HG02798 (cell line): ENCODE results near the gene ITGA3.
"Not testable (repeated sequence)": the region's sequence is repeated elsewhere in the genome, so short reads cannot be mapped to it uniquely, and the experiment has no call there.

ENCODE experiments used
- ATAC-seq: cut with Tn5 transposase; IDR thresholded peaks from one replicate; pipeline ENCODE4 v1.9.1; 2021; ENCODE audit warnings: mild to moderate bottlenecking; ENCODE audit not compliant: unreplicated experiment, poor library complexity

The ITGA3 gene

DNA sequence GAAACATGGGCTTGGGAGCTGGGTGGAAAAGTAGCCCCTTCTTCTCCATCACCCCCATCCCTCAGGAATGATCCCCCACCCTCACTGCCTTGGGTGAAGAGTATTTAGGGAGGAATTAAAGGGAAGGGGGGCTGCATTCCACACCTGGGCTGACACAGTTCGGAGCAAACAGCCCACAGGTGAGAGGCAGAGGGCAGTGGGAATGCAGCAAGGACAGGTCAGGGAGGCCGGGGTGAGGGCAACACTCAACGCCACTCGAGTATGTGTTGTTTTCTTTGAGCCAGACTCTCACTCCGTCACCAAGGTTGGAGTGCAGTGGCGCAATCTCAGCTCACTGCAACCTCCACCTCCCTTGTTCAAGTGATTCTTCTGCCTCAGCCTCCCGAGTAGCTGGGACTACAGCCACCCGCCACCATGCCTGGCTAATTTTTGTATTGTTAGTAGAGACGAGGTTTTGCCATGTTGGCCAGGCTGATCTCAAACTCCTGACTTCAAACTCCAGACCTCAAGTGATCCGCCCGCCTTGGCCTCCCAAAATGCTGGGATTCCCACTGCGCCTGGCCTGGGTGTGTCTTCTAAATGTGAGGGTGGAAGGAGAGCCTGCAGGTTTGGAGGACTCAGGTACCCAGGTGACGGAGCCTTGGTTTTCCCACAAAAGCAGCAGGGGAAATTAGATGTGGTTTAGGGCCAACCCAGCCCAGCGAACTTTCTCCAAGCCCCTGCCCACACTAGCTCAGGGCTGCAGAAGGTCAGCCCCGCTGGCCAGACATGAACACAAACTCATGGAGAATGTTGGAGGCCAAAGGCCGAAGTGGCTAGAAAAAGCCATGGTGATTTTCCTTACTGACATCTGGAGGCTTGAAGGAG lies 21.2 kb upstream of the ITGA3 start:
- no peak for ATAC-seq

DNA sequence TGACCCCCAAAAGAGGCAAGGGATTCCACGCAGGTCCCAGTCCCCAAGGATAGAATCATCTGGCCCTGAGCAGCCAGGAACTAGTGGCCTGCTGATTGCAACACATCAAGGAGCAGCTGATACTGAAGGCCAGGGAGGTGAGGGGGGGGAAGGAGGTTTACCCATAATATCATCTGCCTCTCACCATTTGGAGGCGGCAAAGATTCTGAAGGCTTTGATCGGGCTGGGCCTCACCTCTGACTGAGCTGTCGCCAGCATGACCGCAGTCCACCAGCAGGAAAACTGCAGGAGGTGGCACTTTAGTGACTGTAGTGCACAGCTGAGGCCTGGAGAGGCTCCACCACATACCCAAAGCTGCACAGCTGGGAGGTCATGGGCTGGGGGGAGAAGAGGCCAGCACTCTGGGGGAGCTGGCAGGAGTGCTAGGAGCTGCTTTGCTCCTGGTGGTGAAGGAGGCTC lies 20.5 kb upstream of the ITGA3 start:
- ATAC-seq = no peak

DNA sequence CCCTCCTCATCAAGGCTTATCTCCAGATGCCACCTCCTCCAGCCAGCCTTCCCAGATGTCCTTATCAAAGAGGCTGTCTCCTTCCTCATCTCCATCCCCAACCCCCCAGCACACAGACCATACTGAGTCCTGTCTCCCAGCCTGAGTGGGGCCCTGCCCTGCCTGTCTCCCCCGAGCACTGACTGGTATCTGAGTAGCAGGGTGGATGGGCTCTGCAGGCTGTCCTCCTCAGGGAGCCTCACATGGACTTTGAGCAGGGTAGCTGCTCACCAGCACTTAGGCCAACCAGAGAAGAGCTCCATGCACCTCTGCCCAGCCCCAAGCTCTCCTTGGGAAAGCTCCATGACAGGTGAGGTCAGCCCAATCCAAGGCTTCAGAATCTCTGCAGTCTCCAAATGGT lies 20.0 kb upstream of the ITGA3 start:
- no peak for ATAC-seq

DNA sequence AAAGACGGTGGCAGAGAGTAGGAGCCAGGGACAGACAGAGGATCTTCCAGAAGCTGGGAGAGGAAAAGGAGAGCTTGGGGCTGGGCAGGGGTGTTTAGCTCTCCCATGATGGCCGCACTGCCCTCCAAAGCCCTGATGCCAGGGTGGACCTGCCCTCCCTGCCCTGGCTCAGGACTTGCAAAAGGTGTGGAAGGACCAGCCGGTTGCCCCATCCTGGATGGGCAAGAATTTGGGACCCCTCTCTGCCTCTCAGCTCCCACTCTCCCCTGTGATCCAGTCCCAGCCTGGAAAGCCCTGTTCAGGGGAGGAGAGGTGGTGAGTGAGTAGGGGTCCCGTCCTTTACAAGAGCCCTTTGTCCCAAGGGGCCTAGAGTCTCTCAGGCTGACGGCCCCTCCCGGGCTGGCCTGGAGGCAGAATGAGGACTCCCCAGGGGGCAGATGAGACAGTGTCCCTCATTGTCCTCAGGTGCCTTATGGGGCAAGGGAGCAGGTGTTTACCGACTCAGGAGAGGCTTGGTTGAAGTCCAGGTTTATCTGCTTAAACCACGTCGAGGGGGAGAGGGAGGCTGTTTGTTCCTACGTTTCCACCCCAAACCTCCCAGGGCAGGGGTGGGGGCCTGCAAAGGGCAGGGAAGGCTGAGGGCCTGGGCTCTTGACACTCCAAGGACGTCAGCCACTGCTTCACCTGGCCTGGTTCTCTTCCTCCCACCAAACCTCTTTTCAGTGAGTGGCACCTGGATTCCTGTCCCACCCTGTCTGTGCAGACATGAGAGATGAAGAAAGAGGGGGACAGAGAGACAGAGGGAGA lies 19.3 kb upstream of the ITGA3 start:
- no peak for ATAC-seq

DNA sequence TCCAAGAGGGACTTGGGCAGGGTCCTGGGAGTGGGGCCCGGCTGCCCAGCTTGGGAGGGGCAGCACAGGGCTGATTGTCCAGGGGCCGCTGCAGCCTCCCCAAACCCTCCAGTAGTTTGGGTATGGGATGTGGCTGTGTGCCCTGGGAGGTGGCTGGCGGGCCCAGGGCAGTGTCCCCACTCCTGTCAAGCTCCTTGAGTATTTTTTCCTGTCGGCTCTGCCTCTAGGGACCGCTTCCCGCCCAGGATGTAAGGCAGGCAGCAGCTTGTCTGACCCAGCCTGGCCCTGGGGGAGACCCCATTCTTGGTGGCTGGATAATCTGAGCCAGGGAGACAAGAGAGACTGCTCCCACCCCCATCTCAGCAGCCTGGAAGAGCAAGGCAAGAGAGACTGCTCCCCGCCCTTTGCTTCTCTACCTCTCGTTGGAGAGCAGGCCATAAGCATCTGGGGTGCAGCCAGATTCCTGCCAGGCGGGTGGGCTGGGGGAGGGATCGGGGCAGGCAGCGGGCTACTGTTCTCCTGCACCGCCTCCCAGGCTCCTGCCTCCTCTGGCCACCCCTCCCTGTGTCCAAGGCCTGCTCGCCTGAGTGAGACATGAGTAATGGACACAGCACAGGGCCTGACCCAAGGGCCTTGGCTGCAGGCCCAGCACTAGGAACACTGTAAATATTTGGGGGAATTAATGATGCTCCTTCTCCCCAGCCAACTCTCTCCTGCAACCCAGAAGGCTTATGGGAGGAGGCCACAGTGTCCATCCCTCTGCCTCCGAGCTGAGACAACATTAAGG lies 18.4 kb upstream of the ITGA3 start:
- no peak for ATAC-seq

DNA sequence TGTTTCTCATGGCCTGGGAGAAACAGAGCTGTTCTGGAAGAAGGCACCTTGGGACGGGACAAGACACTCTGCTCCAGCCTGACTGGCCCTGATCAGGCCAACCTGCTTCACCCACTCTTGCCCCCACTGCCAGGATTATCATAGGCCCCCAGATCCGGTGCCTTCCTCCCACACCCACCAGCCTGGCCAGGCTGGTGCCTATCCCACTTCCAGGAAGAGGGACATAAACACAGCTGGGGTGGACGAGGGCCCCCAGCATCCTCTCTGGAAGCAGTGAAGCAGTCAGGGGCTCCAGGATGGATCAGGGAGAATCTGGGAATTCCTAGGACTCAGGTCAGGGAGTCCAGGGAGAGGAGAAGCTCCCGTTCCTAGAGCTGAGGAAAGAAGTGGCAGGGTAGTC lies 16.9 kb upstream of the ITGA3 start:
- no peak for ATAC-seq

DNA sequence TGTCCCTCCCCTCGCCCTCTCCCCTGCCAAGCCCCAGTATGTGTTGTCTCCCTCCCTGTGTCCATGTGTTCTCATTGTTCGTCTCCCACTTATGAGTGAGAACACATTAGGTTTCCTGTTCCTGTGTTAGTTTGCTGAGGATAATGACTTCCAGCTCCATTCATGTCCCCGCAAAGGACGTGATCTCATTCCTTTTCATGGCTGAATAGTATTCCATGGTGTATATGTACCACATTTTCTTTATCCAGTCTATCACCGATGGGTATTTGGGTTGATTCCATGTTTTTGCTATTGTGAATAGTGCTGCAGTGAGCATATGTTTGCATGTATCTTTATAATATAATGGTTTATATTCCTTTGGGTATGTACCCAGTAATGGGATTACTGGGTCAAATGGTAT lies 15.4 kb upstream of the ITGA3 start:
- ATAC-seq = not testable (repeated sequence)

DNA sequence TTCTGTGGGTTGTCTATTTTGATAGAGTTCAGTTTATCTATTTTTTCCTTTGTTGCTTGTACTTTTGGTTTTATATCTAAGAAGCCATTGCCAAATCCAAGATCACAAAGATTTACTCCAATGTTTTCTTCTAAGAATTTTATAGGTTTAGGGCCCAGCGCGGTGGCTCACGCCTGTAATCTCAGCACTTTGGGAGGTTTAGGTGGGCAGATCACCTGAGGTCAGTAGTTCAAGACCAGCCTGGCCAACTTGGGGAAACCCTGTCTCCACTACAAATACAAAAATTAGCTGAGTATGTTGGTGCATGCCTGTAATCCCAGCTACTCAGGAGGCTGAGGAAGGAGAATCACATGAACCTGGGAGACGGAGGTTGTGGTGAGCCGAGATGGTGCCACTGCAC lies 13.7 kb upstream of the ITGA3 start:
- ATAC-seq = no peak

DNA sequence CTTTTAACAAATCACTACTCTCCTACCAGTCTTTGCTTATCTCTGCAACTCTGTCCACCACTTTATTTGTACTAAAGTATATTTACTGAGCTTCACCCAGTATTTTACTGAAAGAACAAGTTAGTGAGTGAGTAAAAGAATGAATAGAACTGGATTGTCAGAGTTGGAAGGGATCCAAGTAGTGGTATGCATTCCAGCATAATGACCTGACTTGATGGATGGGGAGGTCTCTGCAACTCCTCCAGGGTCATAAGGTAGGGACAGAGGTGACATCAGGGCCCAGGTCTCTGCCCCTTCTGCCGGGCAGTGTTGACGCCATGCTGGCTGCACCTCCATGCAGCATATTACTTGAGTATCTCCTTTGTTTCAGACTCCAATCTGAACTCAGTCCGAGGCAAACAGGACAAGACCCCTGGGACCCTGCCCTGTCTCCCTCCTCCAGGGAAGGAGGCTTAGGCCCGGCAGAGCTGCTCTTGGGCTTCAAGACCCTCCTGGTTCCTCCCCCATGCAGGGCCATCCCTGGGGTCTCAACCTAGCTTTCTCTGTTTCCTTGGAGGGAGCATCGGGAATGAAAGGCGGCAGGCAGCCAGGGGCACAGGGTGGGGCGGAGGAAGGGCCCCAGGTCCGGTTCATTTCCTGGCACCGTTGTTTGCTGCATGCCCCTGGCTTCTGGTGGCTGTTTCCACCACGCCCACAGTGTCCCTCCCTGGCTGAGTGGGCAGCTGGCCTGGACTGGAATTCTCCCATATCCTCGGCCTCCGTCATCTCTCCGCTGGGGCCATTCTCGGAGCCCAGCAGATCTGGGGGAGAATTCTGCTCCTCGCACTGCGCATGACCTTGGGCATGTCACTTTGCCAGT lies 12.4 kb upstream of the ITGA3 start:
- no peak for ATAC-seq

DNA sequence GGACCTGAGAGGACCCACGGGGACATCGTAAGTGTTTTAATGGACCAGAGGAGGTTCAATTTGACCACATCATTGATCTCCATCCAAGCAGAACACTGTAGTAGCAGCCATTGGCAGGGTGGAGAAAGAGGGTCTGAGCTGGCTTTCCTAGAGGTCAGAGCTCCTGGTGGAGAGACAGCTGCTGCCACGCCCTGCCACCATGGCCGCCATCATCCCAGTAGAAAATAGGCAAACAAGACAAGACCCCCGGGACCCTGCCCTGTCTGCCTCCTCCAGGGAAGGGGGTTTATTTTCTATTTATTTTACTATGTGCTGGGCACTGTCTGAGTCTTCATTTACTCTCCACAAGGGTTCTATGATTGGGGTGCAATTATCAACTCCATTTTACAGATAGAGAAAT lies 11.4 kb upstream of the ITGA3 start:
- ATAC-seq = no peak

DNA sequence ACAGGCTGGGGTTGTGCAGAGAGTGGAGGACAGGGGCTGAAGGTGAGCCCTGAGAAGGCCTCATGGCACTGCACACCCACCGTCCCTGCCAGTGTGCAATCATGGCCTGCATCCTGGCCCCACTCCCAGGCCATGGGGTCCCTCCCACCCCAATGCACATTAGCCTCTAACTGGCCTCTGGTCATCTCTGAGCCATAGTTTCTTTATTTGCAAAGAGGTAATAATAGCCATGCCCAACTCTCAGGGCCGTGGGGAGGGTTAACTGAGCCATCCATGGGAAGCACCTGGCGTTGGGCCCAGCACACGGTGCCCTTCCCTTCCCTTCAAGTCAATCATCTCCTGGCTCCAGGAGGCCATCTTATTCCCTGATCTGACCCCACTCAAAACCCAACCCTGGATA lies 10.8 kb upstream of the ITGA3 start:
- no peak for ATAC-seq

DNA sequence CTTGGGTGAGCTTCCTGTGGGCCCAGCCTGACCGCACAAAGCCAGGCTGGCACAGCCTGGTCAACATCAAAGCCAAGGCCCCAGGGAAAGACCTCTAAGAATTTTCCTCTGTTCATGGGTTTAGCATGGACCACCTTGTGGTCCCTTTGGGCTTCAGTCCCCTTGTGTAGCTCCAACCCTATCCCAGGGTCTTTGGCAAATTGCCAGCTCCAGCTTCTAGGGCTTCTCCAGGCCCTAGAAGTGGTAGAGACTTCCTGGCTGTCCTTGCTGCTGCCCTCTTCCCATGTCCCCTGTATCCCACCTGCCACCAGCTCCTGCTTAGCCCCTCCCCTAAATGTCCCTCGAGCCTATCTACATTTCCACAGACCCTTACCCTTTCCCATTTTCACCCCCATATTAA lies 9.7 kb upstream of the ITGA3 start:
- ATAC-seq = no peak

DNA sequence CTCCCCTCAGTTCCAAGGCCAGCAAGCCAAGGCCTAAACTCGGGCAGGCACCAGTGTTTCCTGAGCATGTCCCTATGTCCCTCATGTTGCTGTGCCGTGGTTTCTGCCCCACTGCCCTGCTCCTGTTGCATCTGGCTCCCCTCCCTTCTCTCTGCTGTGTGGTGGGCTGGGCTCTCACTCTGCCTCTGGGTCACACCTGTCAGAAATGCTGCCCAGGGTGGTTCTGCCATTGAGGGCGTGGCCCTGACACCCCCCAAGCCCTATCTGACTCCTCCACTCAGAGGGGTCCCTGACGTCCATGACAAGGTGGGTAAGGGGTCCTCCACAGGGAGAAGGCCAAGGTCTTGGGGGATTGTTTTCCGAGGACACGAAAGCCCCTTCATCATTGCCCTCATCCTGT lies 9.2 kb upstream of the ITGA3 start:
- no peak for ATAC-seq

DNA sequence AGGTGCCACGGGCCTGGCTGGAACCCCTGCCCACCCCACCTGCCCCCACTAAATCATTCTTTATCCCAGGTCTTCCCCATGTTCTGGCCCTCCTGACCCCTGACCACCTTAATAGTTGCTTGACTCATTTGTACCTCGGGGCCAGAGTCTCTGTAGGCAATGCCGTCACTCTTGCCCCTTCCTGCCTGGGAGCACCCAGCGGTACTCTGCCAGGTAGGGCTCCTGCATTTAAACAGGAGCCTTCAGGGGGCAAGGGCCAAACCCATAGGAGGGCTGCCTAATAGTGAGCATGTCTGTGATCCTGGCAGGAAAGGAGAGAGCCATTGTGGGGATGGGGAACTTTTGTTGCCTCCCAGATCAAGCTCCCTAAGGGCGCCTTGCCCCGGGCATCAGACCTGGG lies 8.8 kb upstream of the ITGA3 start:
- ATAC-seq = no peak

DNA sequence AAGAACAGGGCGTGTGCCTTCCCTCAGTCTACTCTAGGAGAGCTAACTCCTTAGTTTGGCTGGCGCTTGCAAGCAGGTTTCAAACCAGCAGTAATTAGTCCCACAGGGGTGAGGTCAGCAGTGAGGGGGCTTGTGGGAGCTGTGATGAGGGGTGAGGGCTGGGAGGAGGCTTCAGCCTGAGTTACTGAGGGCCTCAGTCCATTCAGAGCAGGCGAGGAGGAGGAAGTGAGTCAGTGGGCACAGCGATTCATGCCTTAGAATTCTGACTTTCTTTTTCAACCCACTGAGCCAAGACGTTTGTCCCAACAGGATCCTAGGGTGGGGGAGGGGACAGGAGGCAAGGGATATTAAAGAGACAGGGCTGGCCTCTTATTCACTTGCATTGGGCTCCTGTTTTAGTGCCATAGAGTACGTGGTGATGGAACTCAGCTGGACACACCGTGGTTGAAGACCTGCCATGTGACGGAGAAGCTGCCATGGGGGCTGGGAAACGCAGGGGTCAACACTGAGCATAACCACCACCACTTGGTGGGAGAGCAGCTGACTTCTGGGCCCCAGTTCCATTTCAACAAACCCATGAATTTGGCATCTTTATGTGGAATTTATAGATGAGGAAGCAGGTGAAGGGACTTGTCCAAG lies 8.3 kb upstream of the ITGA3 start:
- no peak for ATAC-seq

DNA sequence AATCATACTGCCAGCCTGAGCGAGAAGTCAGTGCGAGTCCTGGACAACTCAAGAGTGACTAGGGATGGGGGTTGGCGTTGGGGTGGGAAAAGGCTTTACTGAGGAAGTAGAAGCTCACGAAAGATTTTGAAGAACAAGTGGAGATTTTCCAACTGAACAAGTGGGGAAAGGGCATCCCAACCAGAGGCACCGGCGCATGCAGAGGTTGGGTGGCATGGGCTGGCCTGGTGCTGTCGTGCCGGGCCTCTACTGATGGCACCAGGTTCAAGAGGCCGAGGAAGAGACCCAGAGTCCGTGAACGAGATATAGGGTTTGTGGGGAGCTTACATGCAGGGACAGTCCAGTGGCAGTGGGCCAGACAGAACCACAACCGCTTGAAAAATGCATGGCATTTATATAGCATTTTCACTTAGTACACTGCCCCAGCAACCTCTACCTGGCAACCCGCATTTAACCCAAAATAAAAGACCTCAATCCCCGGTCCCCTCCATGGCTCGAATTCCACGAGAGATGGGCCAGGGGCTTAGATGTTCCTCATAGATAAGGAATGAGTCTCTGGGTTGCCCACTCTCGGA lies 7.7 kb upstream of the ITGA3 start:
- ATAC-seq = no peak

DNA sequence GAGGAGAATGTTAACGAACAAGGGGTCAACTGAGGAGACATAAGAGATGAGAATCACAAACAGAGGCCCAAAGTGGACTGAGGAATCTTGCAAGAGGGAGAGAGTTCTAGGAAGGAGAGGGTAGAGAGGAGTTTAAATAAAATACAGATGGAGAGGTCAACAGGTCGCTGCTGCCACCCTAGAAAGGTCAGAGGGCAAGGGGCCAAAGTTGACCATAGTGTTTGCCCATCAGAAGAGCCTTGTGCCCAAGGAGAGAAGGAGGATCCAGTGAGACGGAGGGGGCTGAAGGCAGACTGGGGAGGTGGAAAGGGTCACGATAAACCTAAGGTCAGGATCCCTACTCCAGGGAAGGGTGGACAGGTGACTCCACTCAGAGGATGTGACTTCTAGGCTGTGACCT lies 6.9 kb upstream of the ITGA3 start:
- ATAC-seq = no peak

DNA sequence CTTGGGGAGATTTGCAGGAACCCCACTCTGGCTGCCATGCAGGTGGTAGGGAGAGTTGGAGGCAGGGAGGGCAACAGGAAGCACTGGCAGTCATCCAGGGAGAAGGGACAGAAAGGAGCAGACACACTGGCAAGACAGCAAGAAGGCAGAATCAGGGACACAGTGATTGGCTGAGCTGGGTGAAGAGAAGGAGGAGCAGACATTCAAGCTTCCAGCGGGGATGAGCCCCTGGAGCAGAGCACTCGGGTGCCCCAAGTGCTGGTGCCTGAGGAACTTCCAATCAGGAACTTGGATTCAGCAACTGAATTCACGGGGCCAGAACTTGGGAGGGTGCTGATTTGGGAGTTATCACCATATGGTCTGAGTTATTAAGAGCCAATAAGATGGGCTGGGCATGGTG lies 6.3 kb upstream of the ITGA3 start:
- ATAC-seq = no peak

DNA sequence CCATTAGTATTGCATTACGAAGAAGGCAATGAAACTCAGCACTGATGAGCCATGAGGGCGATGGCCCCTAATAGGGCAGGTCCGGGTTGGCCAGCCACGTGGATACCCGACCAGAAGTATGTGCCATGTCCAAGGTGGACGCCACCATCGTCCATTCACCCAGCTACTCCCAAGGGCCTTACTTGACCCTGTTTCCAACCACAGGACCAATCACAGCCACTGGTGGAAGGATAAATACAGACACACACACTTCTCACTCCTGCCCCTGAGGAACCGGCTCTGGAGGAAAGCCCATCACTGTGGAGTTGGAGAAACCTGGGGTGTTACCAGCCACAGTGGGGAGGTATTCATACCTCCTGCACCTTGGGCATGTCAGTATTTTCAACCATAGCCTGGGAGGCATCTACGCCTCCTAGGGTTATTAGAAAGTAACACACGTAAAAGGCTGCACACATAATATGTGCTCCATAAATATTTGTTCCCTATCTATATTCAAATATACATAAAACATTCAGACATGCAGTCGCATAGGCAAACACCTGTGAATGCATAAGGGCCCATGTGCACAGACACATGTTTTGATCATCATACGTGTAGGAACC lies 5.4 kb upstream of the ITGA3 start:
- no peak for ATAC-seq
